ENCODE measurements around the gene SLFN5.
"Not testable (repeated sequence)": the region's sequence is repeated elsewhere in the genome, so short reads cannot be mapped to it uniquely, and the experiment has no call there.

SLFN5 gene

DNA sequence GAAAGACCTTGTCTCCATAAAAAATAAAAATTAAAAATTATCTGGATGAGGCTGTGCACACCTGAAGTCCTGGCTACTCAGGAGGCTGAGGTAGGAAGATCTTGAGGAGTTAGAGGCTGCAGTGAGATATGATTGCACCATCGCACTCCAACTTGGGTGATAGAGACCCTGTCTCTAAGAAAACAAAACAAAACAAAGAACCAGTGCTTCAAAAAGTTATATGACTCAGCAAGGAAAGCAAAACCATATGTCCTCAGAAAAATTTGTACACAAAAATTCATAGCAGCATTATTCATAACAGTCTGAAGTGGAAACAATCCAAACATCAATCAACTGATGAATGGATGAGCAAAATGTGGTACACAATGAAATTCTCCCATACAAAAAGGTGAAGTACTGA lies 48.9 kb downstream of the SLFN5 start:
- no peak for DNase-seq (ENCODE audit: low read depth in 3 of 3)

DNA sequence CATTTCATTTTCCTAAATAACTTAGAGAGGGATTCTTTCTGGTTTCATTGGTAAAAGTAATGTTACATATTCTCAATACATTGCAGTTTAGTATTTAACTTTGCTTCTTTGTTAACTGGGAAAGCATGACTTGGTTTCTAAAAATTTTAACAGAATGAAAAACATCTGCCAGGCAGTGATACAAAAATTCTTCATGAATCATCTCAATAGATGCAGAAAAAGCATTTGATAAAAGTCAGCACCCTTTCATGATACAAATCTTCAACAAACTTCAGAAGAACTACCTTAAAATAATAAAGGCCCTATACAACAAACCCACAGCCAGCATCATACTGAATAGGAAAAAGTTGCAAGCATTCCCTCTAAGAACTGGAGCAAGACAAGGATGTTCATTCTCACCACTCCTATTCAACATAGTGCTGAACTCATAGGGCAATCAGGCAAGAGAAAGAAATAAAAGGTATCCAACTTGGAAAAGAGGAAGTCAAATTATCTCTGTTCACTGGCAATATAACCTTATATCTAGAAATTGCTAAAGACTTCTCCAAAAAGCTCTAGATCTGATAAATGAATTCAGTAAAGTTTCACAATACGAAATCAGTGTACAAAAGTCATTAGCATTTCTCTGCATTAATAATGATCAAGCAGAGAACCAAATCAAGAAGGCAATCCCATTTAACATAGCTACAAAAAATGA lies 50.4 kb downstream of the SLFN5 start:
- no peak for DNase-seq (ENCODE audit: low read depth in 3 of 3)

DNA sequence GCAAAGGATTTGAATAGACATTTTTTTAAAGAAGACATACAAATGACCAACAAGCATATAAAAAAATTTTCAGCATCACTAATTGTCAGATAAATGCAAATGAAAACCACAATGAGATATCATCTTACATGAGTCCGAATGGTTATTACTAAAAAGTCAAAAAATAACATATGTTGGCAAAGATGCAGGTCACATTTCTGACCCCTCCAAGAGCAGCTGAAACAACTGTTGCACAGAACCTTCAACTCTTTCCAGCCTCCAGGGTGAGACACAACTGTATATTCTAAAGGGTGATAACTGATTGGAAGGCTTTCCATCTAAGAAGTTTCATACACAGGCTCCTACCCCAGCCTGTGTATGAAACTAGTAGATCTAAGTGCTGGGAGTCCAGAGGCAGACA lies 51.9 kb downstream of the SLFN5 start:
- DNase-seq (ENCODE audit: low read depth in 3 of 3), result no peak

DNA sequence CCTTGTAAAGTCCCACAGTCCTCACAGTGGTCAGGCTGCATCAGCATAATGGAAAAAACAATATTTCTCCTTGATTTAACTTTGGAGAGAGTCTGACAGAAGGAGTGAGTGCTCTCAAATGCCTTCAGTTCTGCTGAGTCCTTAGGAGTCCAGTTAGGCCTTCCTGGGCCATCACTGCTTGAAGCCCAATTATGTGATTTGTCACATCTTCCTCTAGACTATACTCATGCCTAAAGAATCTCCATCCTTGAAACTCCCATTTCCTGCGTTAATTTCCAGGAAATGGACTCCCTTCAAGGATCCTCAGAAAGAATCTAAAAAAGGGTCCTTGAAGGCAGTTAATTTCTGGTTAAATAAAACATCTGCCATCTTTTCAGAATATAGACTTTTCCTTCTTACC lies 52.8 kb downstream of the SLFN5 start:
- DNase-seq (ENCODE audit: low read depth in 3 of 3), result no peak

DNA sequence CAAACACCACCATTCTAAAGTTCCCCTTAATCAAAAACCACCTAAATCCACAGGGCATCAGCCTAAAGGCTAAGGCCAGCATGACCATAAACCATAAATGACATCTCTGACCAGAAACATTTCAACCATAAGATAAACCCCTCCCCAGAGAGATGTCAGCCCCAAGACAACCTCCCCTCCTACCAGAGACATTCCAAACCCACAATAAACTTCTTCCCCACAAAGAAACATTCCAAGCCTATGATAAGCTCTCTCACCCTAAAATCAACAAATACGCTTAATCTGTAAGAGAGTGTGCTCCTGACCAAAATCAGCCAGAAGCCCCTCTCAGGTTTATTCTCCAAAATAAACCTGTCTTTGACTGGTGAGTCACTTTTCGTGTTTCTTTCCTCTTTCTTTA lies 54.8 kb downstream of the SLFN5 start:
- DNase-seq (ENCODE audit: low read depth in 3 of 3), result no peak

DNA sequence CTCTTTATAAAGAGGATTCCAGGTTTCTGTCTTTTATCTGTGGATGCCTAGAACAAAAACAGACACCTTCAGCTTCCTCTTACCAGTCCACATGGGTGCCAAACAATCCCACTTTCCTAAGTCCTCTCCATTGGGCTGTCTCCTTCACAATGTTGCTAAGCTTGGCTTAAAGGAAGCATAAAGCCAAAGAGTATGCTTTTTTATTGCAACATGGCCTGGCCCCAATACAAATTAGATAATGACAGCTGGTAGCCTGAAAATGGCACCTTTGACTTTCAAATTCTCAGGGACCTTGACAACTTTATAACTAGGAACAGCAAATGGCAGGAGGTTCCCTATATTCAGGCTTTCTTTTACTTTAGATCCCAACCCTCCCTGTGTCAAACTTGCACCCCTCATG lies 55.8 kb downstream of the SLFN5 start:
- no peak for DNase-seq (ENCODE audit: low read depth in 3 of 3)

DNA sequence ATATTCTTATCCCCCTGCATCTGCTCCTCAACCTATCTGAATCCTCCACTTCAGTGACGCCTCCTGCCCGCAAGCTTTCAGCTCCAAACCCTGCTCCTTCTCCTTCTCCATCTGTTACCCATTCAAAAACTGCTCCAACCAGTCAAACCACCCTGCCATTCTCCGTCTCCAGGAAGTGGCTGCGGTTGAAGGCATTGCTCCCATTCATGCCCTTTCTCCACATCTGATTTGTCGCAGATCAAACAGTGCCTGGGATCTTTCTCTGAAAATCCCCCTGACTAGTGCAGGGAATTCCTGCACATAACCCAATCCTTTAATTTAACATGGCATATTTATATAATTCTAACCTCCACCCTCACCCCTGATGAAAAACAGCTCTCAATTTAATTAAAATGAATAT lies 56.3 kb downstream of the SLFN5 start:
- DNase-seq (ENCODE audit: low read depth in 3 of 3), result no peak

DNA sequence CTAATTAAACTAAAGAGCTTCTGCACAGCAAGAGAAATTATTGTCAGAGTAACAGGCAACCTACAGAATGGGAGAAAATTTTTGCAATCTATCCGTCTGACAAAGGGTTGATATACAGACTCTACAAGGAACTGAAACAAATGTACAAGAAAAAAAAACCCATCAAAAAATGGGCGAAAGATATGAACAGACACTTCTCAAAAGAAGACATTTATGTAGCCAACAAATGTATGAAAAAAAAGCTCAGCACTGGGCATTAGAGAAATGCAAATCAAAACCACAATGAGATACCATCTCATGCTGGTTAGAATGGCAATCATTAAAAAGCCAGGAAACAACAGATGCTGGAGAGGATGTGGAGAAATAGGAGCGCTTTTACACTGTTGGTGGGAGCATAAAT lies 66.5 kb downstream of the SLFN5 start:
- DNase-seq (ENCODE audit: low read depth in 3 of 3), result not testable (repeated sequence)

DNA sequence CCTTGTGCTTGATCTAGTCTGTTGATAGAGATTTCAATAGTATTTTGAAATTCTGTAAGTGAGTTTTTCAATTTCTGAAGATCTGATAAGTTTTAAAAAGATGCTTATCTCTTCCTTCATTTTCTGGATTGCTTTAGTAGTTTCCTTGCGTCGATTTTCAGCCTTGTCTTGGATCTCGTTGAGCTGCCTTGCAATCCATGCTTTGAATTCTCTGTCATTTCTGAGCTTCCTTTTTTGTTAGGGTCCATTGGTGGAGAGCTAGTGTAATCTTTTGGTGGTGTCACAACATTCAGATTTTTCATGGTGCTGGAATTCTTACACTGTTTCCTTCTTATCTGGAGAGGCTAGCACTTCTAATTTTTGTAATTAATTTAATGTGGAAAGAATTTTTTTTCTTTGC lies 69.5 kb downstream of the SLFN5 start:
- no peak for DNase-seq (ENCODE audit: low read depth in 3 of 3)

DNA sequence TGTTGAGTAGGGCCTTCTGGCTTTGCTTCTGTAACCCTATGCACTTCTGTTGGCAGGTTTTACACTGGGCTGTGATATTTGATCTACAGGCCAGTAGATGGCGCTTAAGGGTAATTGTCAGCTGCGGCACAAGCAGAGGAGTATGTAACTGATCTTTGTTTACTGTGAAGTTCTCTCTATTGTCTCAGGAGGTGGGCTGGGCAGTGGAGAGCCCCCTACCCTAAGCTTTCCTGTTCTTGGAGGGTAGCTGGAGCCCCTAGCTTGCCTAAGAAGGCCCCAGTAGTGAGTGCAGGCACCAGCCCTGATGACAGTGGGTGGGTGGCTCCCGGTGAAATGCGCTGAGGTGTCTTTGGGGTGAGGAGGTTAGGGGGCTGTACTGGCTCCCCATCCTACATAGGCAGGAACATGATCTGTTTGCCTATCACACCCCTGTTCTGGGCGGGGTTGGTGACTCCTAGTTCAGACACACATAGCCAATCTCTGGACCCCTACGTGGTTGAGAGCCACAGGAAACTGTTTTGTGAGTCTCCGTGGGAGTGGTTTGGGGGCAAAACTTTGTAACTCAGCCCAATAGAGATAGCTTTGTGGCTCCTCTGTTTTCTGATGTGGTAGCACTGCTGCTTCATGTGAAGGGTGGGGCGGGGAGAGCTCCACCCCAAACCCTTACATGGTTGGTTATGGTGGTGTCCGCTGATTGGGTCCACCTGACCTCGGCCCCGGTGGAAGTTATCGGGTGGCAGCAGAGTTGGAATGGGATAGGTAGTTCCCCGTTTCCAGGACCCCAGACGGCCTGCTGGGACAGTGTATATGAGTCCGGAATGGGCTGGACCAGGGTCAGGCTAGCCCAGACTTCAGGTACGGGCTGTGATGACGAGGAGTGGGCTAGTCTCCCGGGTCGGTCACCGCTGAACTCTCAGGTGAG lies 70.2 kb downstream of the SLFN5 start:
- peak; percentile 40 to 57 (median 47) for DNase-seq (ENCODE audit: low read depth in 3 of 3)

DNA sequence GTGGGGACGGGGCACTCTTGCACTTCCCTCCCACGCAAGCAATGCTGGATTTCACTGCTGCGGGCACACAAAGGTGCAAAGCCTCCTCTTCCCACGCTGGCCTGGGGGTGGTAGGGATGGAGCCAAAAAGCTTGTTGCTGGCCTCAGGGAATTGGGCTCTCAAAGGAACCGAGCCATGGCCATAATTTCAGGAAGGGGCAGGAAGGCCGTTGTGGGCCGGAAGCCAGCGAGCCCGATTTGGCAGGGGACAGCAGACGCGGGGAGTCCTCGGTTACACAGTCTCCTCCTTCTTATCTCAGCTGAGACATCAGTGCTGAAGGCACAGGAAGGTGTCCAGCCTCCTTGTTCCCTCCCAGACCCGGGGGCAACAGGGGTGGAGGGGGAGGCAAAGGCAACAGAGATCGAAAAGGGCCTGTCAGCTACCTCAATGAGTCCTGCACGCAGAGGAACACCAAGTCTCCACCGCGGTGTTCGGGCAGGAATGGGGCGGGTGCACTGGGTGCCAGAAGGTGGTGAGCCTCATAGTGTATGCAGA lies 71.1 kb downstream of the SLFN5 start:
- no peak for DNase-seq (ENCODE audit: low read depth in 3 of 3)

DNA sequence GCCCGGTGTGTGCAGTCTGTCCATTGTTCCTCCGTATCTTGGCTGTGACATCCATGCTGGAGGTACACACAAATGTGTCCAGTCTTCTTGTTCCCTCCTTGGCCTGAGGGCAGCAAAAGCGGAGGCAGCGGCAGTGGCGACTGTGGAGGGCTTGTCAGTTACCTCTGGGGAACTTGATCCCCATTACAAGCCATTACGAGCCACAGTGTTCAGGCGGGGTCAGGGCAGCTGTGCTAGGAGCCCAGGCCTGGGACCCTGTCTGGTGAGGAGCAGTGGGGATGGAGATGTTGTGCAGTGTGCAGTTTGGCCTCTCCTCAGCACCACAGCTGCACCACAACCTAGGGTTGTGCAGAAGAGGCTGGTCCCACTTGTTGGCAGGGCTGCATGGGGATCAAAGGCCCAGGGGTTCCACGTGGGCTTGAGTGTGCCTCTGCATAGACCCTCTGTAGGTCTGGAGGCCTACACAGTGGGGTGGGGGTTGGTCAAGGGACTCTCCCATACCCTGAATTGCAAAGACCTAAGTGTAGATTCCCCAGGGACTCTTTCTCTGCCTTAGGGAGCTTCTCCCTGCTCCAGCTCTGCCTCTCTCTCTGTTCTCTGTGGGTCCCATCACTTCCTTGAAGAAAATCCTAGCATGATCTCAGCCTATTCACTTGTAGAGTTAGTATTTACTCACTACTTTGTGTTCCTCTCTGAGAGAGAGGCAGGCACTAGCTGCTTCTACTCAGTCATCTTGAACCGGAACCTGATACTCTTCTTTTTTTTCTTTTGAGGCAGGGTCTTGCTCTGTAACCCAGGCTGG lies 71.7 kb downstream of the SLFN5 start:
- no peak for DNase-seq (ENCODE audit: low read depth in 3 of 3)

DNA sequence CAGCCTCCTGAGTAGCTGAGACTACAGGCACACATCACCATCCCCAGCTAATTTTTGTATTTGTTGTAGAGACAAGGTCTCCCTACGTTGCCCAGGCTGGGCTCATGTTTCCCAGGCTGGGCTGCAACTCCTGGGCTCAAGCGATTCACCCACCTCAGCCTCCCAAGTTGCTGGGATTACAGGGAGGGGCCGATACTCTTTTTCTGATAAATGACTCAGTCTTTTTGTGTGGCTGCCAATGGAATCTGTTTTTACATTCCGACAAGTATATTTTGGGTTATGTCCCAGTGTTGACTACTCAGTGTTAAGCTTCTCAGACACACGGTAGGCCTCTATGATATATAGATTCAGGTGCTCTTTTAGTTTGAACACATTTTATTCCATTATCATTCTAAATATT lies 72.4 kb downstream of the SLFN5 start:
- DNase-seq (ENCODE audit: low read depth in 3 of 3), result no peak

DNA sequence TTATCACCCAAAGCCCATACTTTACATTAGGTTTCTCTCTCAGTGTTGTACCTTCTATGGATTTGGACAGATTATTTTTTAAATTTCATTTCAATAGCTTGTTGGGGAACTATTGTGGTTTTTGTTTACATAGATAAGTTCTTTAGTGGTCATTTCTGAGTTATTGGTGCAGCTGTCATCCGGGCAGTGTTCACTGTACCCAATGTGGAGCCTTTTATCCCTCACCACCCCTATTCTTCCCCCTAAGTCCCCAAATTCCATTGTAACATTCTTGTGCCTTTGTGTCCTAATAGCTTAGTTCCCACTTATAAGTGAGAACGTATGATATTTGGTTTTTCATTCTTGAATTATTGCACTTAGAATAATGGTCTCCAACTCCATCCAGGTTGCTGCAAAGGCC lies 73.1 kb downstream of the SLFN5 start:
- DNase-seq (ENCODE audit: low read depth in 3 of 3), result no peak

DNA sequence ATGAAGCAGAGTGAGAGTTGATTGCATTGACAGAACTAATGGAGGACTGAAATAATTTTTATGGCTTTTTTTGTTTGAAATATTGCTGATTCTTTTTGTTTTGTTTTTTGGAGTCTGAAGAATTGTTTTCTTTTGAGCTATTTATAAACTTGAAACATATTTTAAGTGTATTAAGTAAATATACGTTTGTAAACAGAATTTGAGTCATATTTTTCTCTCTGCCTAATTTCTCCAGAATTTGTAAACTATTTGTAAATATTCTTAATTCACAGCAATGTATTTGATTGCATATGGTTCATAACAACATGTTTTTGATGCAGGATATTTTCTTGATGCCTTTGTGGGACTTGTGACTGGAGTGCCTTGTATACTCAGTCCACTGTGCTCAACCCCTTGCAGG lies 79.9 kb downstream of the SLFN5 start:
- no peak for DNase-seq (ENCODE audit: low read depth in 3 of 3)
